Vagina (tissue), 2 donors: ENCODE data around the gene ERBB4. TPM values are rescaled to one million over a fixed set of nuclear protein-coding genes. Genes with fewer than 3 reads are reported as not detected.

Source experiments
- DNase-seq, 2 donors: peaks; one replicate each; pipeline ENCODE4 v3.0.0-alpha.2; 2017; ENCODE audit errors: extremely low spot score in 2 of 2
- H3K27ac ChIP-seq: fragments of 200-600 bp; sonication (generic); one replicate; pipeline ENCODE4 v1.5.1; 2019
- H3K27me3 ChIP-seq: fragments of 200-600 bp; sonication (generic); one replicate; pipeline ENCODE4 v1.5.1; 2019
- H3K36me3 ChIP-seq, 2 donors: fragments of 200-600 bp; sonication (generic); one replicate each; pipeline ENCODE4 v1.5.1; 2017 to 2019
- H3K4me1 ChIP-seq: fragments of 200-600 bp; sonication (generic); one replicate; pipeline ENCODE4 v1.5.1; 2019
- H3K4me3 ChIP-seq, 2 donors: fragments of 200-600 bp; sonication (generic); 1 replicate in 1 of 2; 2 replicates in 1 of 2; pipeline ENCODE4 v1.5.1; 2016 to 2019
- H3K9me3 ChIP-seq: fragments of 200-600 bp; sonication (generic); one replicate; pipeline ENCODE4 v1.5.1; 2019
- POLR2A ChIP-seq, 2 donors: fragments of 450-650 bp; IDR thresholded peaks; one replicate each; pipeline ENCODE4 v1.6.1; 2017; ENCODE audit warnings: antibody characterized with exemption in 2 of 2, mild to moderate bottlenecking in 2 of 2, moderate library complexity in 2 of 2
- POLR2AphosphoS5 ChIP-seq, 2 donors: sonication (generic); formaldehyde crosslinking; IDR thresholded peaks; one replicate each; pipeline ENCODE4 v1.9.0; 2017; ENCODE audit warnings: antibody characterized with exemption in 2 of 2, mild to moderate bottlenecking in 2 of 2, low read depth in 1 of 2; ENCODE audit not compliant: insufficient read depth in 1 of 2
- intact Hi-C: fragments of 100-400 bp; cut with DNase I; formaldehyde crosslinking; loops from one replicate; pipeline ENCODE4 v1.15.1; 2023
- total RNA-seq: library from RNA; depleted of rRNA; stranded (reverse); fragments of >200 nt; gene quantifications from one replicate; pipeline ENCODE4 v1.2.3, GENCODE V29; 2016
- TF ChIP-seq, protein P1 (sequence below), 3 experiments: fragments of 450-650 bp in 2 of 3; fragments of 200-600 bp in 1 of 3; sonication (generic) in 1 of 3; IDR thresholded peaks; one replicate each; pipeline ENCODE4 v1.5.1; 2017 to 2019; ENCODE audit warnings: antibody characterized with exemption in 3 of 3, mild to moderate bottlenecking in 2 of 3, moderate library complexity in 2 of 3

ERBB4 gene
- total RNA-seq, 1 donor from 2014 or later = 0.25 TPM

DNA sequence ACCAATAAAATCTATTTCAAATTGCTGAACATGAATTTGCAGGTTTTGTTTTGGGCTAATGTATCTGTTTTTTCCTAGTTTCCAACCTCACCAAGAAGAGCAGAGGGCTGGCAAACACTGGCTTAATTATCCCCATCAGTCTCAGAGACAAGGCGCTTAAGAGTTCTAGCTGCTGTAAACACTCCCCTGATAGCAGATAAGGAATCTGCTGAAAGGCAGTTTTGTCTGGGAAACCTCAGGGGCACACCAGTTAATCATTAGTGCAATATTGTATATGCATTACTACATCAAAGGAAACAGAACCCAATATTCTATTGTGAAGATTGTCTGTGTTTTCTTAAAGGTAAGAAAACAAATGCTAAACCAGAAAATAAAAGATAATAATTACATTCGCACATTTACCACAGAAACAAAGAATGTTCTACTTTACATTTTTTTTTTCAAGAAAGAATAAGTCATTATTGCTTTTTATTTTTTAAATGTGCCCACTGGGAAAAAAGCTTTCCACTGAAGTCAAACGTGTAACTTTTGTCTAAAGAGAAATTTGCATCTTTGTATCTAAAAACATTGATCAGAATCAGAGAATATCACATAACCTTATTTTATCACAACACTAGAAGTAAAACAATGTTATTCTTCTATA is 179.1 kb downstream of the ERBB4 start:
- no peak for DNase-seq
- H3K36me3 ChIP-seq = no peaks in the 10 kb centered on the region
- no peak overlapping the region for H3K27ac ChIP-seq
- H3K27me3 ChIP-seq = no peaks in the 10 kb centered on the region
- H3K4me1 ChIP-seq = no peaks in the 10 kb centered on the region
- H3K4me3 ChIP-seq = no peak overlapping the region
- no peak for TF ChIP-seq POLR2A (IDR thresholded peaks at IDR 0.05)
- TF ChIP-seq POLR2AphosphoS5 (IDR thresholded peaks at IDR 0.05; ENCODE audit: insufficient read depth in 1 of 2, low read depth in 1 of 2) = no peak
- intact Hi-C loops = no loop called here
- H3K9me3 ChIP-seq = no peaks in the 10 kb centered on the region

DNA sequence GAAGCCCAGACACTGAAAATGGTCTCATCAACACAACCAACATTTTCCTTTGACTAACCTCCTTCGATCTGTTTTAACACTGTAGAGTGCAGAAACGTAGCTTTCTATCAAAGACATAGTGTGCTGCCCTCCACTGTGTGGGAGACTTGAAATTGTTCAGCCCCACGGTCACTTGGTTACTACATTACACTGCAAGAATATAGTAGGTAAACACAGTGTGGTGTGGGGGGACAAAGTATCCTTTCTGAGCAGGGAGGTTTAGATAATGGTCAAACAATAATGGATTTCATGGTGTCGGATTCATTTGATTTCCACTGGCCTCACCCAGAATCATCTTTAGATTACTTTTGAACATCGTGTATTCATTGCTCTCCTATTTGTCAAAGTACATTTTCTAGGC is 181.0 kb downstream of the ERBB4 start:
- no peaks in the 10 kb centered on the region for H3K27me3 ChIP-seq
- no peaks in the 10 kb centered on the region for H3K9me3 ChIP-seq
- H3K27ac ChIP-seq = no peak overlapping the region
- H3K4me1 ChIP-seq = no peaks in the 10 kb centered on the region
- no peak for DNase-seq
- TF ChIP-seq POLR2A (IDR thresholded peaks at IDR 0.05) (no peak), POLR2AphosphoS5 (IDR thresholded peaks at IDR 0.05; ENCODE audit: insufficient read depth in 1 of 2, low read depth in 1 of 2) (no peak)
- TF ChIP-seq, protein P1, sequence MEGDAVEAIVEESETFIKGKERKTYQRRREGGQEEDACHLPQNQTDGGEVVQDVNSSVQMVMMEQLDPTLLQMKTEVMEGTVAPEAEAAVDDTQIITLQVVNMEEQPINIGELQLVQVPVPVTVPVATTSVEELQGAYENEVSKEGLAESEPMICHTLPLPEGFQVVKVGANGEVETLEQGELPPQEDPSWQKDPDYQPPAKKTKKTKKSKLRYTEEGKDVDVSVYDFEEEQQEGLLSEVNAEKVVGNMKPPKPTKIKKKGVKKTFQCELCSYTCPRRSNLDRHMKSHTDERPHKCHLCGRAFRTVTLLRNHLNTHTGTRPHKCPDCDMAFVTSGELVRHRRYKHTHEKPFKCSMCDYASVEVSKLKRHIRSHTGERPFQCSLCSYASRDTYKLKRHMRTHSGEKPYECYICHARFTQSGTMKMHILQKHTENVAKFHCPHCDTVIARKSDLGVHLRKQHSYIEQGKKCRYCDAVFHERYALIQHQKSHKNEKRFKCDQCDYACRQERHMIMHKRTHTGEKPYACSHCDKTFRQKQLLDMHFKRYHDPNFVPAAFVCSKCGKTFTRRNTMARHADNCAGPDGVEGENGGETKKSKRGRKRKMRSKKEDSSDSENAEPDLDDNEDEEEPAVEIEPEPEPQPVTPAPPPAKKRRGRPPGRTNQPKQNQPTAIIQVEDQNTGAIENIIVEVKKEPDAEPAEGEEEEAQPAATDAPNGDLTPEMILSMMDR (IDR thresholded peaks at IDR 0.05) = no peak
- no peaks in the 10 kb centered on the region for H3K36me3 ChIP-seq
- intact Hi-C loops = no loop called here
- H3K4me3 ChIP-seq = no peak overlapping the region

DNA sequence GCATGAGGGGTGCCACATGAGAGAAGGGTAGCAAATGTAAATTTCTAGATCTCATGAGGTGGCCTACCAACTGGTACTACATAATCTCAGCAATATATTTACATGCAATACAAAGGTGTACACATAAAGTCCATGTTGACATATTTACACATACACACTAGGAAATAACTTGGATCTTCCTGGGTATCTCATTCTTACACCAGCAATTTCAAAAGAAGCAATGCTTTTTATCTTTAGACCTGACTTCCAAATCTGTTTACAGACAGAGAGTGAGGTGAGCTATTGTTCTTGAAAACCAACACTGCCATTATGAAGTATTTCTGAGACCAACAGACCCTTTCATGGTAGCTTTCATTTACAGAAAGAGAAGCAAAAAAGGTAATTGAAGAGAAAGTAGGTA is 184.2 kb downstream of the ERBB4 start:
- intact Hi-C loops = no loop called here
- no peaks in the 10 kb centered on the region for H3K4me1 ChIP-seq
- no peaks in the 10 kb centered on the region for H3K27me3 ChIP-seq
- DNase-seq = no peak
- TF ChIP-seq POLR2AphosphoS5 (IDR thresholded peaks at IDR 0.05; ENCODE audit: insufficient read depth in 1 of 2, low read depth in 1 of 2) (no peak), POLR2A (IDR thresholded peaks at IDR 0.05) (no peak)
- TF ChIP-seq, protein P1 (IDR thresholded peaks at IDR 0.05) = no peak
- no peak overlapping the region for H3K4me3 ChIP-seq
- no peak overlapping the region for H3K27ac ChIP-seq
- H3K9me3 ChIP-seq = no peaks in the 10 kb centered on the region
- no peaks in the 10 kb centered on the region for H3K36me3 ChIP-seq

DNA sequence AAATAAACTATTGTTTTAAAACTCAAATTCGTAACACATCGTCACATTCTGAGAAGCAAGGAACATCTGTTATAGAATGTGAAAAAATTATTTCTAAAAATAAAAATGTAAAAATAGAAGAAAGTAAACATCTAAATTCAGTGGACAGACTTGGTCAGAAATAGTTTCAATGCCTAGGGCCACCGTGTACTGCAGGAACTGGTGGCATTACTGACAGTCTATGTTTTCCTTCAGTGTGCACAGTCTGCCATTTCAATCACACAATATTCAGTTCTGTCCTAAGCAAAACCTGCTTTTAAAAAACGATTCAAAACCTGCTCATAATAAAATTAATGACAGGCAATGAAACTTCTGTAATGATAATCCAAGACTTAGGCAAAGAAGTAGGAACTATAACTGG is 190.1 kb downstream of the ERBB4 start:
- H3K27ac ChIP-seq = no peak overlapping the region
- intact Hi-C loops = no loop called here
- H3K4me3 ChIP-seq = no peak overlapping the region
- no peaks in the 10 kb centered on the region for H3K4me1 ChIP-seq
- no peaks in the 10 kb centered on the region for H3K36me3 ChIP-seq
- TF ChIP-seq, protein P1 (IDR thresholded peaks at IDR 0.05) = no peak
- no peak for DNase-seq
- H3K9me3 ChIP-seq = no peaks in the 10 kb centered on the region
- H3K27me3 ChIP-seq = no peaks in the 10 kb centered on the region

DNA sequence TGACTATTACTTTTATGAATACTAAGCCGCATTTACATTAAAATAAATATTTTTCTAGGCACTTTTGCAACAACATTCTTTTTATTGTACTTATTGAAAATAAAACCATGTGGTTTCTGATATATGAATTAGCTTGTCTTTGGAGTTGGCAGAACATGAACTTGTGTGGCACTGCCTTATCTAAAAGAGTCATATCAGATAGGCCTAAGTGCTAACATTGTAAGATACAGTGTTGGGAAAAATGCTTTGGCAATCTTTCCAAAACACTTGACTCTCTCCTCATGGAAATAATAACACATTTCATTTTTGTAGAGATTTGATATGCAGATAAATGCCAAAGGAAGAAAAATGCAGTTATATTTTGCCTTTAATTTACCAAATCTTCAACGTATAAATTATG is 191.7 kb downstream of the ERBB4 start:
- no peaks in the 10 kb centered on the region for H3K36me3 ChIP-seq
- no peaks in the 10 kb centered on the region for H3K4me1 ChIP-seq
- H3K27me3 ChIP-seq = no peaks in the 10 kb centered on the region
- intact Hi-C loops = no loop called here
- TF ChIP-seq, protein P1 (IDR thresholded peaks at IDR 0.05) = no peak
- no peak for TF ChIP-seq POLR2A (IDR thresholded peaks at IDR 0.05)
- no peaks in the 10 kb centered on the region for H3K9me3 ChIP-seq
- no peak overlapping the region for H3K27ac ChIP-seq
- no peak for DNase-seq
- no peak overlapping the region for H3K4me3 ChIP-seq
